Measurements from ENCODE around the gene EGLN2.
"Not testable (repeated sequence)": the region's sequence is repeated elsewhere in the genome, so short reads cannot be mapped to it uniquely, and the experiment has no call there.

EGLN2 gene

GRCh38 chr19:40850277-40850676 lies 51.3 kb downstream of the EGLN2 start, which contains the start of gene CYP2A6:
Gene CYP2A6, minus strand, starts transcription at chr19:40850447. Its CDS starts 21 bp downstream, at chr19:40850426.
- FAIRE-seq, result not testable (repeated sequence)

- not testable (repeated sequence) for FAIRE-seq
Observed at GRCh38 chr19:40852467-40853152, 53.6 kb downstream of the EGLN2 start.

Data from G401.6 (cell line).